ENCODE results near the gene CYB561A3. TPM values are rescaled to one million over a fixed set of nuclear protein-coding genes. Genes with fewer than 3 reads are reported as not detected.

CYB561A3 gene
- total and polyA plus RNA-seq, 2 experiments from 2014 or later: 9.8 to 30.8 TPM

- H3K27me3 Mint-ChIP-seq (ENCODE audit: insufficient read depth, low read depth, poor library complexity): peaks cover 19% of the 10 kb centered on the region
Observed at GRCh38 chr11:61332797-61333549, 28.7 kb downstream of the CYB561A3 start, which contains the start of the genes DDB1 and TKFC. DDB1 (minus strand) TSS chr11:61333105; CDS start chr11:61332968, 137 bp downstream. TKFC (plus strand) TSS chr11:61333228; CDS start chr11:61334729, 1,501 bp downstream.

More at GRCh38 chr11:61332797-61333549, 28.7 kb downstream of the CYB561A3 start, which contains the start of the genes DDB1 and TKFC:
- peak; percentile 89 for ATAC-seq
- Histone ChIP-seq H2AFZ (peak within 1 kb of the TSS; percentile 92), H3F3A (replicated peaks; ENCODE audit: low read depth) (peaks cover 42% of the 10 kb centered on the region), H3K9me2 (ENCODE audit: insufficient read depth) (no peaks in the 10 kb centered on the region), H3K79me2 (replicated peaks; ENCODE audit: insufficient read depth) (peaks cover 49% of the 10 kb centered on the region), H3K27ac (ENCODE audit: low read depth) (peak within 1 kb of the TSS; percentile 97), H3K36me3 (ENCODE audit: insufficient read depth) (peaks cover 19% of the 10 kb centered on the region), H3K4me1 (ENCODE audit: insufficient read depth) (peaks cover 24% of the 10 kb centered on the region), H3K27me3 (ENCODE audit: insufficient read depth) (no peaks in the 10 kb centered on the region), H4K20me1 (replicated peaks; ENCODE audit: insufficient read depth) (peaks cover 33% of the 10 kb centered on the region), H3K4me2 (peak within 1 kb of the TSS; percentile 98), H3K4me3 (peak within 1 kb of the TSS; percentile 99)
- peaks cover 39% of the 10 kb centered on the region for H3K4me1 Mint-ChIP-seq
- DNase-seq (ENCODE audit: low spot score): peak; percentile 99
- peaks cover 32% of the 10 kb centered on the region for H3K36me3 Mint-ChIP-seq (ENCODE audit: low read depth)
- no peaks in the 10 kb centered on the region for H3K9me3 Mint-ChIP-seq
- TF ChIP-seq ETS1 (IDR thresholded peaks at IDR 0.05) (peak; percentile 76), ZNF462 (CRISPR knock-in tag; IDR thresholded peaks at IDR 0.05) (no peak), REST (IDR thresholded peaks at IDR 0.05; ENCODE audit: unreplicated experiment) (no peak), CREB1 (CRISPR knock-in tag; IDR thresholded peaks at IDR 0.05; ENCODE audit: low read depth) (peak; percentile 46; the same call in 1 of the 2 replicates), NANOG (IDR thresholded peaks at IDR 0.05; ENCODE audit: borderline replicate concordance) (no peak), ZNF114 (CRISPR knock-in tag; IDR thresholded peaks at IDR 0.05) (no peak), POLR2AphosphoS5 (IDR thresholded peaks at IDR 0.05; ENCODE audit: low read depth) (peak; percentile 91), CTCF (conservative IDR thresholded peaks at IDR 0.05; ENCODE audit: low read depth in 2 of 2) (no peak), STAT1 (IDR thresholded peaks at IDR 0.05; ENCODE audit: unreplicated experiment) (no peak), JUNB (IDR thresholded peaks at IDR 0.05; ENCODE audit: unreplicated experiment) (no peak), EZH2phosphoT487 (IDR thresholded peaks at IDR 0.05; ENCODE audit: unreplicated experiment) (no peak), ZNF331 (CRISPR knock-in tag; IDR thresholded peaks at IDR 0.05; ENCODE audit: low read depth) (no peak), EZH2 (IDR thresholded peaks at IDR 0.05; ENCODE audit: low read depth, unreplicated experiment) (no peak)
- H3K27ac Mint-ChIP-seq: peak within 1 kb of the TSS; percentile 99
- H3K4me3 Mint-ChIP-seq: peak within 1 kb of the TSS; percentile 98

Data from GM23338 (cell line).